IgD-negative memory B cell (primary cell): Measurements from ENCODE around the gene PLIN4. TPM values are rescaled to one million over a fixed set of nuclear protein-coding genes. Genes with fewer than 3 reads are reported as not detected.

Experiments used
- H3K27ac Mint-ChIP-seq, 3 donors: one replicate each; pipeline ENCODE4 v1.8.0; 2020 to 2022; ENCODE audit warnings: mild to moderate bottlenecking in 3 of 3, mixed read lengths in 3 of 3, moderate library complexity in 1 of 3
- H3K27me3 Mint-ChIP-seq: one replicate; pipeline ENCODE4 v1.8.0; 2021; ENCODE audit warnings: mixed read lengths
- H3K36me3 Mint-ChIP-seq: one replicate; pipeline ENCODE4 v1.8.0; 2020; ENCODE audit warnings: mild to moderate bottlenecking, mixed read lengths
- H3K4me1 Mint-ChIP-seq, 3 donors: one replicate each; pipeline ENCODE4 v1.8.0; 2020 to 2022; ENCODE audit warnings: mixed read lengths in 3 of 3, mild to moderate bottlenecking in 1 of 3
- H3K4me3 Mint-ChIP-seq, 4 donors: one replicate each; pipeline ENCODE4 v1.8.0; 2020 to 2022; ENCODE audit warnings: mild to moderate bottlenecking in 4 of 4, mixed read lengths in 4 of 4, moderate library complexity in 3 of 4
- H3K9me3 Mint-ChIP-seq, 3 donors: one replicate each; pipeline ENCODE4 v1.8.0; 2020 to 2021; ENCODE audit warnings: mixed read lengths in 3 of 3, mild to moderate bottlenecking in 1 of 3
- polyA plus RNA-seq: library from polyadenylated mRNA; unstranded; fragments of 300-500 nt; fragmentation: Illumina TruSeq; gene quantifications from one replicate; pipeline ENCODE4 v1.2.3, GENCODE V29; 2021

Gene PLIN4
- polyA plus RNA-seq, 1 donor from 2014 or later = 0.15 TPM

GRCh38 chr19:4456476-4456842, 61.8 kb downstream of the PLIN4 start:
- no peaks in the 10 kb centered on the region for H3K36me3 Mint-ChIP-seq
- peaks cover 0 to 10% (median 7%) of the 10 kb centered on the region in 3 donors for H3K4me1 Mint-ChIP-seq
- peak overlapping the region; percentile 80 to 94 (median 86) for H3K4me3 Mint-ChIP-seq

GRCh38 chr19:4455719-4456475, 62.4 kb downstream of the PLIN4 start:
- no peaks in the 10 kb centered on the region for H3K27me3 Mint-ChIP-seq
- H3K4me1 Mint-ChIP-seq = peaks cover 0 to 10% (median 7%) of the 10 kb centered on the region in 3 donors
- H3K9me3 Mint-ChIP-seq = no peaks in the 10 kb centered on the region
- H3K36me3 Mint-ChIP-seq = no peaks in the 10 kb centered on the region
- peak overlapping the region in 2 of 3 donors; percentile 66 to 97 for H3K27ac Mint-ChIP-seq
- H3K4me3 Mint-ChIP-seq = peak overlapping the region; percentile 80 to 94 (median 86)

More at GRCh38 chr19:4456476-4456842, 61.8 kb downstream of the PLIN4 start:
- peak overlapping the region; percentile 66 to 97 (median 93) for H3K27ac Mint-ChIP-seq
- H3K9me3 Mint-ChIP-seq = no peaks in the 10 kb centered on the region
- no peaks in the 10 kb centered on the region for H3K27me3 Mint-ChIP-seq

GRCh38 chr19:4454747-4455718, 63.3 kb downstream of the PLIN4 start:
- Mint-ChIP-seq H3K4me3 (peak overlapping the region in 2 of 4 donors; percentile 17 to 52), H3K9me3 (no peaks in the 10 kb centered on the region), H3K36me3 (no peaks in the 10 kb centered on the region), H3K27me3 (no peaks in the 10 kb centered on the region), H3K4me1 (peaks cover 0 to 10% (median 8%) of the 10 kb centered on the region in 3 donors), H3K27ac (peak overlapping the region in 1 of 3 donors; percentile 48)

- H3K9me3 Mint-ChIP-seq = no peaks in the 10 kb centered on the region
Observed at GRCh38 chr19:4453232-4454179, 64.8 kb downstream of the PLIN4 start.

GRCh38 chr19:4452230-4452990, 65.9 kb downstream of the PLIN4 start:
- no peak overlapping the region for H3K27ac Mint-ChIP-seq
- H3K27me3 Mint-ChIP-seq = no peaks in the 10 kb centered on the region
- H3K4me1 Mint-ChIP-seq = peaks cover 0 to 7% (median 5%) of the 10 kb centered on the region in 3 donors
- no peaks in the 10 kb centered on the region for H3K9me3 Mint-ChIP-seq
- no peaks in the 10 kb centered on the region for H3K36me3 Mint-ChIP-seq
- no peak overlapping the region for H3K4me3 Mint-ChIP-seq

More at GRCh38 chr19:4453232-4454179, 64.8 kb downstream of the PLIN4 start:
- Mint-ChIP-seq H3K27ac (peak overlapping the region in 2 of 3 donors; percentile 7 to 53), H3K4me3 (no peak overlapping the region), H3K27me3 (no peaks in the 10 kb centered on the region), H3K36me3 (no peaks in the 10 kb centered on the region), H3K4me1 (peaks cover 0 to 10% (median 8%) of the 10 kb centered on the region in 3 donors)

Other genes starting within 250 kb of the PLIN4 start
- not detected for gene SHD, start 239.2 kb downstream of the PLIN4 start, polyA plus RNA-seq
- gene TMIGD2, start 216.1 kb downstream of the PLIN4 start, polyA plus RNA-seq = 1.9 TPM
- gene FSD1, start 213.9 kb downstream of the PLIN4 start, polyA plus RNA-seq = 0.58 TPM
- gene STAP2, start 179.7 kb downstream of the PLIN4 start, polyA plus RNA-seq = not detected
- 9.7 TPM for gene MPND, start 174.9 kb downstream of the PLIN4 start, polyA plus RNA-seq
- gene SH3GL1, start 117.9 kb downstream of the PLIN4 start, polyA plus RNA-seq = 23.7 TPM
- gene CHAF1A, start 115.8 kb downstream of the PLIN4 start, polyA plus RNA-seq = 6.9 TPM
- gene UBXN6, start 60.7 kb downstream of the PLIN4 start, polyA plus RNA-seq = 7.0 TPM
- 31.9 TPM for gene HDGFL2, start 46.2 kb downstream of the PLIN4 start, polyA plus RNA-seq
- not detected for gene PLIN5, start 16.7 kb upstream of the PLIN4 start, polyA plus RNA-seq
- 0.81 TPM for gene LRG1, start 21.6 kb upstream of the PLIN4 start, polyA plus RNA-seq
- gene SEMA6B, start 41.2 kb upstream of the PLIN4 start, polyA plus RNA-seq = not detected
- gene TNFAIP8L1, start 121.0 kb upstream of the PLIN4 start, polyA plus RNA-seq = 18.4 TPM
- gene MYDGF, start 151.9 kb upstream of the PLIN4 start, polyA plus RNA-seq = 100 TPM
- 40.5 TPM for gene DPP9, start 205.4 kb upstream of the PLIN4 start, polyA plus RNA-seq